GM20000 (cell line): ENCODE measurements around the gene CPAMD8.

Experiments used
- DNase-seq: peaks from one replicate; pipeline ENCODE4 v3.0.0; 2012; ENCODE audit warnings: low spot score
- TF ChIP-seq, protein P1 (sequence below): IDR thresholded peaks from 2 replicates; pipeline ENCODE4 v1.5.1; 2012; ENCODE audit warnings: mild to moderate bottlenecking, control low read depth; ENCODE audit errors: extremely low read depth, missing control alignments

The CPAMD8 gene

DNA sequence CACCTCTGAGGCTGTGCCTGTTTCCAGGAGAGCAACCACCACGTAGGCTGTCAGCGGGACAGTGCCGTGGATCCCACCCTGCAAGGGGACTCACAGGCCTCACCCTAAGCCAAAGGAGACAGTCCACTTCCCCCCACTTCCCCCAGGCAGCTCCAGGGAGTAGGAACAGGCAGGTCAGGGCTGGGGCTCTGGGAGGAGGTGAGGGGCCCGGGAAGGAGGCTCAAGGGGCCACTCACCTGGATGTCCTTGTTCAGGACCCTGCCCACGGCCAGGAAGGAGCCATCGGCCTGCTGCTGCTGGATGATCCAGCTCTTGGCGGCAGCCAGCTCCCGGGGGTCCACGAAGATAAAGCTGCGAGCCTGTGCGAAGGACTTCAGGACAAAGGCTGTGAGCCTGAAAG lies 112.2 kb downstream of the CPAMD8 start:
- TF ChIP-seq, protein P1, sequence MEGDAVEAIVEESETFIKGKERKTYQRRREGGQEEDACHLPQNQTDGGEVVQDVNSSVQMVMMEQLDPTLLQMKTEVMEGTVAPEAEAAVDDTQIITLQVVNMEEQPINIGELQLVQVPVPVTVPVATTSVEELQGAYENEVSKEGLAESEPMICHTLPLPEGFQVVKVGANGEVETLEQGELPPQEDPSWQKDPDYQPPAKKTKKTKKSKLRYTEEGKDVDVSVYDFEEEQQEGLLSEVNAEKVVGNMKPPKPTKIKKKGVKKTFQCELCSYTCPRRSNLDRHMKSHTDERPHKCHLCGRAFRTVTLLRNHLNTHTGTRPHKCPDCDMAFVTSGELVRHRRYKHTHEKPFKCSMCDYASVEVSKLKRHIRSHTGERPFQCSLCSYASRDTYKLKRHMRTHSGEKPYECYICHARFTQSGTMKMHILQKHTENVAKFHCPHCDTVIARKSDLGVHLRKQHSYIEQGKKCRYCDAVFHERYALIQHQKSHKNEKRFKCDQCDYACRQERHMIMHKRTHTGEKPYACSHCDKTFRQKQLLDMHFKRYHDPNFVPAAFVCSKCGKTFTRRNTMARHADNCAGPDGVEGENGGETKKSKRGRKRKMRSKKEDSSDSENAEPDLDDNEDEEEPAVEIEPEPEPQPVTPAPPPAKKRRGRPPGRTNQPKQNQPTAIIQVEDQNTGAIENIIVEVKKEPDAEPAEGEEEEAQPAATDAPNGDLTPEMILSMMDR, result no peak

DNA sequence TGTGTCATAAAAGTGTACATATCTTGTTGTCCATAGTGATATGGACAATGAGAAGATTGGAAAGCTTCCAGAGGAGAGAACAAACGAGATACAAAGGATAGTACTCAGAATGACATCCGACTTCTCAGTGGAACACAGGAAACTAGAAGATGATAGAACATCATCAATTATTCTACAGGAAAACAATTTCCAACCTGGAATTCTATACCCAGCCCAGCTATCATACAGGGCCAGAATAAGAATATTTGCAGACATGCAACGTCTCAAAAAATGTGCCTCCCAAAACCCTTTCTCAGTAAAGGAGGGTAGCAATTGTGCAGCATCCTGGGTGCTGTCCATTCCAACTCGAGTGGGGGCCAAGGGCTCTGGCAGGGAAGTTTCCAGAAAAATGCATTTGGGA lies 113.8 kb downstream of the CPAMD8 start:
- DNase-seq, result no peak
- TF ChIP-seq, protein P1, result no peak

More for the DNA sequence above, 112.2 kb downstream of the CPAMD8 start:
- DNase-seq, result no peak

DNA sequence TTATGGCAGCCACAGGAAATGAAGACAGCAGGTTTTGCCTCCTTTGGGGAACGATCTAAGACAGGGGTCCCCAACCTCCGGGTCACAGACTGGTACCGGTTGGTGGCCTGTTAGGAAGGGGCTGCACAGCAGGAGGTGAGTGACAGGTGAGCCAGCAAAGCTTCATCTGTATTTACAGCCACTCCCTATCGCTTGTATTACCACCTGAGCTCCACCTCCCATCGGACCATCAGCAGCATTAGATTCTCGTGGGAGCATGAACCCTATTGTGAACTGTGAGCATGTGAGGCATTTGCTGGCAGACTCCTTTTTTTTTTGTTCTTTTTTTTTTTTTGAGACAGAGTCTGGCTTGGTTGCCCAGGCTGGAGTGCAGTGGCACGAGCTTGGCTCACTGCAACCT lies 115.6 kb downstream of the CPAMD8 start:
- TF ChIP-seq, protein P1, result no peak
- no peak for DNase-seq

DNA sequence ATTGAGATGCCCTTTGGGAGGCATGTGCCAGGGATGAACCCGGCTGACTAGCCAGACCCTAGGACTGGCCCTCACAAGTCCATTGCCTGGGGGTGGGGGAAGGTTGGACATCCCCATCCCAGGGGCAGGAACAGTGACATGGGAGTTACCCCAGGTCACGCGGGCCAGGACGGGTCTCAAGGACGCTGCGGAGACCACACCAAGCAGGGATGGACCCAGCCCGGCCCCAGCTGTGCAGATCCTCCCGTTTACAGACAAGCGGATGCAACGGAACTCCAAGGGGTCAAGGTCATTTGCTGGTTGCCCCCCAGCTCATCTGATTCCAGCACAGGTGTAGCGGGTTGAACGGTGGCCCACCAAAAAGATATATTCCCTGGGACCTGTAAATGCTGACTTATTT lies 117.9 kb downstream of the CPAMD8 start:
- TF ChIP-seq, protein P1, result no peak
- DNase-seq, result no peak

DNA sequence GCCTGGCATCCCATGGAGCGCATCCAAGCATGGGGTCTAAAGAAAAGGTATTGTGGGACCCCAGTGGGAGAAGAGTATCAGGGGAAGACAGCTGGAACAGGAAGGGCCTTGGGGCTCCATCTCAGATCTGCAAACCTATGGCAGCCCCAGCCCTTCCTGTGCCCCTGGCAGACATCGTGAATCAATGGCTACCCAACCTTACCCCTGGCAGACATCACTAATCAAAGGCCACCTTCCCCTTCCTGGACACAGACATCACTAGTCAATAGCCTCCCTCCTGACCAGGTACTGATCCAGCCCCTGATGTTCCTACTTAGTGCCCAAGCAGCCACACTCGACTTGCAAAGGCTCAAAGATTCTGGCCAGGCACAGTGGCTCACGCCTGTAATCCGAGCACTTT lies 122.0 kb downstream of the CPAMD8 start:
- DNase-seq, result no peak
- TF ChIP-seq, protein P1, result no peak

DNA sequence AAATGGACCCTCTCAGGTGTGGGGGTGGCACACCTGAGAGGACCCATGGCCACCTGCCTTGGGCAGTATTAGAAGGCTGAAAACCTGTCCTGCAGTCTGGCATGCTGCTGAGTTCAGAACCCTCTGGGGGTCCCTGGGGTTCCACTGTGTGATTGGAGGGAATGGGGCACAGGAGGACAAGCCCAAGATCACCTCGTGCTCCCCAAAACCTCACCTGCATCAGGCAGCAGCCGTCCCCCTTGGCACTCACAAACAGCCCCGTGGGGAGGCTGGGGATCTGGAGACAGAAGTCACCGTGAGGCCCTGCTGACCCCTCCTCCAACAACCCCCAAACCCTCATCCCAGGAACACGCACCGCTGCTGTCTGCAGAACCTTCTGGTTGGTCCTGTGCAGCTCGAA lies 123.3 kb downstream of the CPAMD8 start:
- DNase-seq, result no peak
- TF ChIP-seq, protein P1, result no peak

DNA sequence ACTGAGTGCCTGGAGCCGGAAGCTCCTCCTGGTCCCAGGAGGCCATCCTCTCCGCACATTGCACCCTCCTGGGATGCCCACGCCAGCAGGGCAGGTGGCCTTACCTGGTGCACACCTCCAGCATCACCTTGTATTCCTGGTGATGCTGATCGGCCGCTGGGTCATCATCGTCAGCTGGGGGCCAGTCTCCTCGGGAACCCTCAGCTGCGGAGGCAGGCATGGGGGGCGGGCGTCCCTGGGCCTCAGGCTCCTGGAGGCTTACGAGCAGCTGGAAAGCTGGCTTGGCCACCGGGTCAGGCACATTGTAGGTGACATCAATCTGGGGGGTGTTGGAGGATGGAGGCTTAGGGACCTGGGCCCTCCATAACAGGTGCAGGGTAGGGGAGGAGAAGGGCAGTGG lies 124.1 kb downstream of the CPAMD8 start:
- no peak for DNase-seq
- TF ChIP-seq, protein P1, result no peak
